Gastroesophageal sphincter (tissue), 4 donors: ENCODE data around the gene IYD. TPM values are rescaled to one million over a fixed set of nuclear protein-coding genes. Genes with fewer than 3 reads are reported as not detected.

ENCODE experiments used
- ATAC-seq: fragments of 150-250 bp; one replicate; pipeline ENCODE4 v1.9.1; 2016; ENCODE audit warnings: mild to moderate bottlenecking, moderate library complexity
- H3K27ac ChIP-seq, 4 donors: fragments of 200-600 bp; sonication (generic) in 3 of 4; 1 replicate in 3 of 4; 2 replicates in 1 of 4; pipeline ENCODE4 v1.5.1; 2016 to 2019
- H3K27me3 ChIP-seq: fragments of 200-600 bp; sonication (generic); one replicate; pipeline ENCODE4 v1.5.1; 2019
- H3K36me3 ChIP-seq, 2 donors: fragments of 200-600 bp; sonication (generic); one replicate each; pipeline ENCODE4 v1.5.1; 2019; ENCODE audit warnings: control low read depth in 1 of 2
- H3K4me1 ChIP-seq, 3 donors: fragments of 200-600 bp; sonication (generic); 1 replicate in 2 of 3; 2 replicates in 1 of 3; pipeline ENCODE4 v1.5.1; 2016 to 2019; ENCODE audit warnings: control low read depth in 2 of 3
- H3K4me3 ChIP-seq, 2 donors: fragments of 200-600 bp; sonication (generic); one replicate each; pipeline ENCODE4 v1.5.1; 2019; ENCODE audit warnings: mild to moderate bottlenecking in 1 of 2, moderate library complexity in 1 of 2
- H3K9me3 ChIP-seq, 3 donors: fragments of 200-600 bp; sonication (generic); one replicate each; pipeline ENCODE4 v1.5.1; 2017 to 2019; ENCODE audit warnings: control low read depth in 2 of 3
- CTCF ChIP-seq, 4 experiments: fragments of 200-600 bp in 2 of 4; fragments of 450-650 bp in 2 of 4; sonication (generic) in 1 of 4; IDR thresholded peaks; one replicate each; pipeline ENCODE4 v1.5.1; 2017 to 2019; ENCODE audit warnings: antibody characterized with exemption in 4 of 4, mild to moderate bottlenecking in 2 of 4, moderate library complexity in 2 of 4
- EP300 ChIP-seq: sonication (generic); formaldehyde crosslinking; IDR thresholded peaks from one replicate; pipeline ENCODE4 v1.6.1; 2017; ENCODE audit warnings: antibody characterized with exemption, mild to moderate bottlenecking
- POLR2A ChIP-seq, 2 donors: fragments of 450-650 bp; IDR thresholded peaks; one replicate each; pipeline ENCODE4 v1.6.1; 2017; ENCODE audit warnings: antibody characterized with exemption in 2 of 2, mild to moderate bottlenecking in 2 of 2, moderate library complexity in 1 of 2
- POLR2AphosphoS5 ChIP-seq: sonication (generic); formaldehyde crosslinking; IDR thresholded peaks from one replicate; pipeline ENCODE4 v1.6.1; 2017; ENCODE audit warnings: antibody characterized with exemption
- WGBS, 2 donors: methylation state at CpG; one replicate each; pipeline ENCODE4 v1.1.5; 2018; ENCODE audit warnings: low coverage in 1 of 2; 5-methylcytosine and 5-hydroxymethylcytosine counted together
- total RNA-seq, 4 donors: library from RNA; depleted of rRNA; stranded (reverse); fragments of >200 nt; gene quantifications; one replicate each; pipeline ENCODE4 v1.1.0, GENCODE V29; 2016

The IYD gene
- total RNA-seq, 4 donors from 2014 or later, result not detected

- TF ChIP-seq EP300 (no peak), POLR2A (IDR thresholded peaks at IDR 0.05) (no peak), POLR2AphosphoS5 (no peak), CTCF (IDR thresholded peaks at IDR 0.05) (no peak)
- 19 to 35% methylated on average over 2 of the region's 2 CpGs for WGBS, 2 donors
- no peak overlapping the region for H3K27ac ChIP-seq
- H3K36me3 ChIP-seq, result no peaks in the 10 kb centered on the region
- no peaks in the 10 kb centered on the region for H3K9me3 ChIP-seq
- ATAC-seq, result no peak
- peaks cover 0 to 11% (median 7%) of the 10 kb centered on the region in 3 donors for H3K4me1 ChIP-seq
- no peak overlapping the region for H3K4me3 ChIP-seq
- no peaks in the 10 kb centered on the region for H3K27me3 ChIP-seq
Measured at GRCh38 chr6:150410906-150411305, 42.1 kb downstream of the IYD start.

GRCh38 chr6:150412221-150412620, 43.4 kb downstream of the IYD start:
- Histone ChIP-seq H3K27ac (no peak overlapping the region), H3K4me3 (no peak overlapping the region), H3K4me1 (peaks cover 0 to 11% (median 7%) of the 10 kb centered on the region in 3 donors), H3K36me3 (no peaks in the 10 kb centered on the region), H3K27me3 (peaks cover under 1% of the 10 kb centered on the region), H3K9me3 (no peaks in the 10 kb centered on the region)
- no peak for ATAC-seq
- no peak for TF ChIP-seq POLR2AphosphoS5
- no peak for TF ChIP-seq CTCF (IDR thresholded peaks at IDR 0.05)
- no peak for TF ChIP-seq EP300
- TF ChIP-seq POLR2A (IDR thresholded peaks at IDR 0.05), result no peak
- 76 to 85% methylated on average over 3 of the region's 3 CpGs for WGBS, 2 donors

DNA sequence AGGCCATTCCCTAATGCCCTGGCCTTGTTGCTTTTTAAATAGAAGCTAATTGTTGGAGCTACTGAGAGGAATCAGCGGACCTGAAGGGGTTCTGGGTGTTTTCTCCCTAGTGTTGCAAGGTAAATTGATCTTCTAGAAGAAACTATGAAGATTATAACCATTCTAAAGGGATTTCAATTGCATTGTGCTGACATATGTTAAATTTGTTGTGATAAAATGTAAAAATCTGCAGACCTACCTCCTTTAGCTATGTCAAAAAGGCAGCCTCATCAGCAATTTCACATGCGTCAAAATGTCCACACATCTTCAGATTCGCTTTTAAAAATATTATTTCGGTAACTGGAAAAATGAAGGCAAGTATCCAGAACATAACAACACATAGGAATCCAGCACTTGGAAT, 44.4 kb downstream of the IYD start:
- ATAC-seq, result no peak
- no peak overlapping the region for H3K27ac ChIP-seq
- 43 to 50% methylated on average over 4 of the region's 4 CpGs for WGBS, 2 donors
- H3K4me1 ChIP-seq, result peaks cover 0 to 11% (median 7%) of the 10 kb centered on the region in 3 donors
- no peak for TF ChIP-seq CTCF (IDR thresholded peaks at IDR 0.05)
- TF ChIP-seq POLR2A (IDR thresholded peaks at IDR 0.05), result no peak
- no peak for TF ChIP-seq POLR2AphosphoS5
- TF ChIP-seq EP300, result no peak
- no peaks in the 10 kb centered on the region for H3K9me3 ChIP-seq
- no peak overlapping the region for H3K4me3 ChIP-seq
- no peaks in the 10 kb centered on the region for H3K36me3 ChIP-seq
- H3K27me3 ChIP-seq, result peaks cover 7% of the 10 kb centered on the region

GRCh38 chr6:150413781-150414281, 45.0 kb downstream of the IYD start:
- H3K27me3 ChIP-seq, result peaks cover 7% of the 10 kb centered on the region
- no peaks in the 10 kb centered on the region for H3K36me3 ChIP-seq
- no peak for TF ChIP-seq CTCF (IDR thresholded peaks at IDR 0.05)
- TF ChIP-seq POLR2A (IDR thresholded peaks at IDR 0.05), result no peak
- no peak for TF ChIP-seq EP300
- TF ChIP-seq POLR2AphosphoS5, result no peak
- no peaks in the 10 kb centered on the region for H3K9me3 ChIP-seq
- no peak overlapping the region for H3K27ac ChIP-seq
- H3K4me3 ChIP-seq, result no peak overlapping the region
- peaks cover 0 to 16% (median 7%) of the 10 kb centered on the region in 3 donors for H3K4me1 ChIP-seq
- 79% methylated on average over 2 of the region's 3 CpGs; no CpG with 5 or more reads in 1 of the 2 donors for WGBS, 2 donors
- no peak for ATAC-seq

DNA sequence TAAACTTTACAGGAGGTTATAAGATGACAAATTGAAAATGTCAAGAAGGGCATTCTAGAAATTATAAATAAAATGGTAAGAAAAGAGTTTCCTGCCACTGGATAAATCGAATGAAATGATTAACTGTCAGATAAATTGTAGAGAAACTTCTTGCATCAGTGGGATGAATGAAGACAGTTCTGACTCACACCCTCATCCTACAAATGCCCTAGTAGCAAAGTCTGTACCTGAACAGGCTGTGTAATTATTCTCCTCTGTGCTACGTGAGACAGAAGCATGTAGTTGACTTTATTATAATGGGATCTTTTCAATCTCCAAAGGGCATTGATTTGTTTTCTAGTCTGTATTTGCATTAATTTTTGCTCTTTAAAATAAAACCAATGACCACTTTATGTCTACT, 47.3 kb downstream of the IYD start:
- Histone ChIP-seq H3K36me3 (no peaks in the 10 kb centered on the region), H3K4me3 (no peak overlapping the region), H3K27me3 (peaks cover 7% of the 10 kb centered on the region), H3K4me1 (peaks cover 0 to 12% (median 0%) of the 10 kb centered on the region in 3 donors), H3K27ac (no peak overlapping the region), H3K9me3 (no peaks in the 10 kb centered on the region)
- no peak for TF ChIP-seq POLR2AphosphoS5
- no peak for TF ChIP-seq EP300
- no peak for TF ChIP-seq CTCF (IDR thresholded peaks at IDR 0.05)
- TF ChIP-seq POLR2A (IDR thresholded peaks at IDR 0.05), result no peak
- no peak for ATAC-seq
- 53 to 77% methylated on average over 2 of the region's 2 CpGs for WGBS, 2 donors
